ENCODE measurements around the gene PABPN1L. TPM values are rescaled to one million over a fixed set of nuclear protein-coding genes. Genes with fewer than 3 reads are reported as not detected.

PABPN1L gene
- polyA plus RNA-seq, 1 experiment: not detected

- ChIA-PET CTCF (no interaction called here), POLR2A (no interaction called here)
- Histone ChIP-seq H3K9me3 (ENCODE audit: control insufficient read depth, insufficient read depth, low read length) (no peaks in the 10 kb centered on the region), H3K27ac (ENCODE audit: low read depth, low read length) (no peak overlapping the region), H3K4me3 (ENCODE audit: low read depth, low read length) (no peak overlapping the region), H3K27me3 (ENCODE audit: control insufficient read depth, insufficient read depth, low read length) (no peaks in the 10 kb centered on the region)
- DNase-seq (ENCODE audit: low read depth, low spot score): no peak
- no peak for TF ChIP-seq CTCF (IDR thresholded peaks at IDR 0.05; ENCODE audit: low read depth, low read length)
Measured at GRCh38 chr16:88841521-88842307, 24.7 kb downstream of the PABPN1L start.

- TF ChIP-seq CTCF (IDR thresholded peaks at IDR 0.05; ENCODE audit: low read depth, low read length): no peak
- Histone ChIP-seq H3K4me3 (ENCODE audit: low read depth, low read length) (no peak overlapping the region), H3K27me3 (ENCODE audit: control insufficient read depth, insufficient read depth, low read length) (no peaks in the 10 kb centered on the region), H3K9me3 (ENCODE audit: control insufficient read depth, insufficient read depth, low read length) (no peaks in the 10 kb centered on the region), H3K27ac (ENCODE audit: low read depth, low read length) (no peak overlapping the region)
- DNase-seq (ENCODE audit: low read depth, low spot score): no peak
- ChIA-PET CTCF (no interaction called here), POLR2A (no interaction called here)
Measured at GRCh38 chr16:88840600-88841215, 25.8 kb downstream of the PABPN1L start.

- TF ChIP-seq CTCF (IDR thresholded peaks at IDR 0.05; ENCODE audit: low read depth, low read length): no peak
- ChIA-PET POLR2A (no interaction called here), CTCF (no interaction called here)
- H3K9me3 ChIP-seq (ENCODE audit: control insufficient read depth, insufficient read depth, low read length): no peaks in the 10 kb centered on the region
- H3K27ac ChIP-seq (ENCODE audit: low read depth, low read length): no peak overlapping the region
- no peaks in the 10 kb centered on the region for H3K27me3 ChIP-seq (ENCODE audit: control insufficient read depth, insufficient read depth, low read length)
- no peak for DNase-seq (ENCODE audit: low read depth, low spot score)
- no peak overlapping the region for H3K4me3 ChIP-seq (ENCODE audit: low read depth, low read length)
Measured at GRCh38 chr16:88839745-88840599, 26.5 kb downstream of the PABPN1L start.

GRCh38 chr16:88839026-88839529 is 27.4 kb downstream of the PABPN1L start:
- Histone ChIP-seq H3K27ac (ENCODE audit: low read depth, low read length) (no peak overlapping the region), H3K27me3 (ENCODE audit: control insufficient read depth, insufficient read depth, low read length) (no peaks in the 10 kb centered on the region), H3K9me3 (ENCODE audit: control insufficient read depth, insufficient read depth, low read length) (no peaks in the 10 kb centered on the region), H3K4me3 (ENCODE audit: low read depth, low read length) (no peak overlapping the region)
- TF ChIP-seq CTCF (IDR thresholded peaks at IDR 0.05; ENCODE audit: low read depth, low read length): no peak
- ChIA-PET CTCF (no interaction called here), POLR2A (no interaction called here)
- no peak for DNase-seq (ENCODE audit: low read depth, low spot score)
